HG02798 (cell line): ENCODE results near the gene DBH.

Experiments
- ATAC-seq: cut with Tn5 transposase; IDR thresholded peaks from one replicate; pipeline ENCODE4 v1.9.1; 2021; ENCODE audit warnings: mild to moderate bottlenecking; ENCODE audit not compliant: unreplicated experiment, poor library complexity

DBH gene

DNA sequence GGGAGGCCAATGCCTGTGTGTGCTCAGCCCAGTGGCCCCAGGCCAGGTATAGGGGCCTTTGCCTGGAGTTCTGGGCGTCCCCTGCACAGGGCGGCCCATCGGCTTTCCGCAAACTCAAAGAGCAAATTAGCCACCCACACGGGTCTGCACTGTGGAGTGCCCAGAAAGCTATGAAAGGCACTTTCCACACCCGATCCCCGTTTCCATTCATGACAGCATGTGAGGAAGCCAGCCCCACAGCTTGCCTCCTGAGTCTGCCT, 5.2 kb downstream of the DBH start:
- ATAC-seq, result no peak

DNA sequence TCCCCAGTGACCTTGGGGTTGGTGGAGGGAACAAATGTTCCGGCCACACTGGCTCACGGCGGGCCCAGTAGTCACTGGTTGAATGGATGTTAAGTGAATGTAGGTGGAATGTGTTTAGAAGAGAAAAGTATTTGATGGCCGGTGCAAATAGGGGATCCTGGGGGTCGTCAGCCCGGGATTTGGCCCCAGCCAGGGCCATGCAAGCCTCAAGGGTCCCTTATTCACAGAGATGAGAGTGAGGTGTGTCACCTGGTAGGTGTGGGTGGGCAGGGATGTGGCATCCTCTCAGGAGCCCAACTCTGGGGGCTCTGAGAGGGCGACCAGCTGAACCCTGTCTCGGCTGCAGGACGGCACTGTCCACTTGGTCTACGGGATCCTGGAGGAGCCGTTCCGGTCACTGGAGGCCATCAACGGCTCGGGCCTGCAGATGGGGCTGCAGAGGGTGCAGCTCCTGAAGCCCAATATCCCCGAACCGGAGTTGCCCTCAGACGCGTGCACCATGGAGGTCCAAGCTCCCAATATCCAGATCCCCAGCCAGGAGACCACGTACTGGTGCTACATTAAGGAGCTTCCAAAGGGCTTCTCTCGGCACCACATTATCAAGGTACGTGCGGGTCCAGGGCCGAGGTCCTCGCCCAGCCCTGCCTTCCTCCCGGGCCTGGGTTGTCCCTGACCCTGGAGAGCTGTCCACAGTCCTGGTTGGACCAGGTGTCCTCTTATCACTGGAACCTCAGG, 5.9 kb downstream of the DBH start:
- no peak for ATAC-seq

DNA sequence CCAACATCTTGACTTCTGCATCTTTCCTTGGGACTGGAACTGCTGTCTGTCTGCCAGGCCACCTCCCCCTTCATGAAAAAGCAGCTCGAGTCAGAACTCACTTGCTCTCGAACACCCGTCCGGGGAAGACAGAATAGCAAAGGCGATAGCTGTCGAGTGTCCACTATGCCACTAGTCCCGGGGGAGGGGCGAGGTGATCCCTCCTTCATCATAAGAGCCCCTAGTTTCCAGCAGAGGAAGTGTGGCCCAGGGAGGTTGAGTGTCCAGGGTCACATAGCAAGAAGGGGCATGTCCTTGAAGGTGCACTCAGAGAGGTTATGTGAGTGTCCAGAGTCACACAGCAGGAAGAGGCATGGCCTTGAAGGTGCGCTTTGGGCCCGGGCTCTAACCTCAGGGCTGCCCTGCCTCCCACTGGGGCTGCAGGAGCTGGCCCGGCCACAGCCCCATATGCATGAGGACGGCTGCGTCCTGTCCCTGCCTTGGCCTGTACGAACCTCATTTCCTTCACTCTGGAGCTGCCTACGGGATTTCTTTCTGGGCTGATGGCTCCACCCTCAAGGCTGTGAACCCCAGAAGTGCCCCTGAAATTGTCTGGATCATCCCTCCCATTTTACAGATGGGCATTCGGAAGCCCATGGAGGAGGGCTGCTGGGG, 6.7 kb downstream of the DBH start:
- no peak for ATAC-seq

GRCh38 chr9:133643362-133643755, 7.2 kb downstream of the DBH start:
- ATAC-seq, result no peak

- ATAC-seq, result no peak
Observed at GRCh38 chr9:133643978-133644760, 8.0 kb downstream of the DBH start.

DNA sequence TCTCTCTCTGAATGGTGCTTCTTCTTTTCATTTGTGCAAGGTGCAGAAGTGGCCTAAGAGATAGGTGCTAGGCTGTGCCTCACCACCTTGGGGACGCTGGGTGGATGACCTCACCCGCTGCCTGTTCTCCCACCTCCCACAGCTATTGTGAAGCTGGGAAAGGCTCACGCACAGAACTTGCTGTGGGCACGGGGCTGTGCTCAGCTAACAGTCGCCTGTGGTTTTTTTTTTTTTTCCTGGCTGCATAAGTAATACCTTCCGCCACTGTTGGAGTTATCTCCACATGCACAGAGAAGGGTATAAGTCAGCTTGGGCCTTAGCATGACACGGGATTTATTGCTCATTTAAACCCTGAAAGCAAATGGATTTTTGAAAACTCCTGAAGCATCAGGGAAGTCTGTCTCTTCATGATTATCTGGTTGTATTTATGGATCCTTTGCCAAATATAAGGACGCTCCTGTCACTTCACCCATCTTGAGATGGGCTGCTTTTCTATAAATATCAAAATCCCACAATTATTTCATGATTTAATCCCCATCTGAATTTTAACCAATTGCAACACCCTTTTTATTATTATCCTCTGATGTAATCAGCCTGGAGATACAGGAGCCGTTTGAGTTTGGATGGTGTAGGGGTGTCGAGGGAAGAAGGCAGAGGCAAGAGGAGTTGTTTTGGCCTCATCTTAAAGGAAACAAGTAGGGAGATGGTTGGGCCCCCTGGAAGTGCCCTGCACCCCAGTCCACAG, 9.0 kb downstream of the DBH start:
- no peak for ATAC-seq

- no peak for ATAC-seq
Observed at GRCh38 chr9:133647148-133647547, 11.0 kb downstream of the DBH start.

GRCh38 chr9:133647765-133648469, 11.8 kb downstream of the DBH start:
- ATAC-seq, result no peak

DNA sequence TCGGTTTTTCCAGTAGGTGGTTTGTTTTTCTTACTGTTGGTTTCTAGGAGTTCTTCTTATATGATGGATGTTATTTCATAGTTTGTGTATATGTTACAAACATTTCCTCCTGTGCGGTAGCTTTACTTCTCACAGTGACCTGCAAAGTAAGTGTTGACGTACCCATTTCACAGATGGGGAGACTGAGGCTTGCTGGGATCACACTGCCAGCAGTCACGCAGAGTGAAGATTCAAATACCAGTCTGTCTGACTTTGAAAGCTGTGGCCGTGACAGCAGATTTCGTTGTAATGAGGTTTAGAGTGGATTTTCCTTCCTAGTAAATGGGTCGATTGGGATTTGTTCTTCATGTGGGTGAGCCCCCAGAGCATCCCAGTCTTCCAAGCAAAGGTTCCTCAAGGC, 13.0 kb downstream of the DBH start:
- no peak for ATAC-seq

- ATAC-seq, result no peak
Observed at GRCh38 chr9:133650026-133650425, 13.9 kb downstream of the DBH start.

DNA sequence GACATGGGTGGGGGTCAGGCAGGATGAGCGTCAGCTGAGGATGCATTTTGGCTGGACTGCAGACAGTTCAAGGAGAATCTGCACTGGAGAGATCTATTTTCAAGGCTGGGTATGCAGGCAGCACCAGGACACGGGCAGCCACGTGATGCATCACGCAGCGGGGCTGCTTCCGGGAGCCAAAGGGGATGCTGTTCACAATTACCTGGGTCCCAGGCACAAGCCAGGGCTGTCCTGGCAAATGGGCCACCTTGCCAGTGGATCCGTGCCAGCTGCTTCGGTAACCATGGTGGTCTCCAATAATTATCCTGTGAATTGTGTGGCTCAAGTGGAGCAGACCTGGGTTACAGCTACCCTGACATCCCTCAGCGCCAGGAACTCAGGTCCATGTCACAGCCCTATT, 17.5 kb downstream of the DBH start:
- no peak for ATAC-seq

DNA sequence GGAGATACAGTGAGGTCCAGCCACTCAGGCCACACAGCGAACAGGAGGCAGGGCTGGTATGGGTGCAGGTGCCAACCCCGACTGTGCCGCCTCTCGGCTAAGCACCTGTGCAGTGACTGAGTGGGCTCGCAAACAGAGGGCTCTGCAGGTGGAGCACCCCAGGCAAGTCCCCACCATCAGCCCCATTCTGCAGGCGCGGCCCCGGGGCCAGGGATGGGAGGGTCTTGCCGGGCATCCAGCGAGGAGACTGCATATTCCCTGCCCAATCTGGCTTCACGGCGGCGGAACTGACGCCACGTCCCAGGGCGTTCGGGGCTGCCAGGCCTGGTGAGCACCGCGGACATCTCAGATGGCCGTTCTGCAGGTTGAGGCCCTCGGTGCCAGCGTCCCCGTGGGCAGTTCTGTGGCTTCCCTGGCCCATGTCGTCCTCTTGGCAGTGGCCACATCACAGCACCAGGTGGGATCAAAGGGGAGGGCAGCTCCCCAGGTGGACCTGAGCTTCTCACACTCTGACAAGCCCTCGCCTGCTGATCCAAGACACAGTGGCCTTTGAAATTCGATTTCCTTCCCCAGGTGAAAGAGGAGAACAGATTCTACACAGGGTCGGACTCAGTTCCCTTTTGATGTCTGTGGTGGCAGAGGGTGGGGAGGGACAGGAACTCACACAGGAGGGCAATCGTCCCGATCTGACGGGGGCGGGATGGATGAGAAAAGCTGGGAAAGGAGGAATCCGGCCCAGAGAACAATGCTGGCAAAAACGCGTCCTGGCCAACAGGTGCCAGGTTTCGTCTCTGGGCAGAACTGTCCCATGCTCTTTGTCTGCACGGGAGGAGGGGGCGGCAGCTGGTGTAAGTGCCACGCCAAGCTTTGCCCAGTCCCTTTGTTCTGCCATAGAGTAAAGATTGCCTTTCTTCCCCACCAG, 18.8 kb downstream of the DBH start:
- ATAC-seq, result no peak

DNA sequence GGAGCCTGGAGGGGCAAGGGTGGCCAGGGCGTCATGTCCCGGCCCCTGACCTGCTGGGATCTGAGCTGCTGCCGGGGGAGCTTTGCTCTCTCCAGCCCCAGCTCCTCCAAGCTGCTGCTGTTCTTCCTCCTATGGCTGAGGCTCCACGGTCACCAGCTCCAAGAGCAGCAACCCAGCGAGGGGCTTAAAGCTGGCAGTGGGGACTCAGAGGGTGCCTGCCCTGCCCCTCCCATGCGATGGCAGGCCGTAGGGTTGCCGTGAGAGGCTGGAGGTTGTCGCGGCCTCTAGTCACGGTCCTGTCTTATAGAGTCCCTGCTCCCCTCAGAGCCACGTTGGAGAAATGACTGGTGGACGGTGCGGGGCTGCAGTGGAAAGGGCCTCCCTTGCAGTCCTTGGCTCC, 19.5 kb downstream of the DBH start:
- ATAC-seq, result no peak

DNA sequence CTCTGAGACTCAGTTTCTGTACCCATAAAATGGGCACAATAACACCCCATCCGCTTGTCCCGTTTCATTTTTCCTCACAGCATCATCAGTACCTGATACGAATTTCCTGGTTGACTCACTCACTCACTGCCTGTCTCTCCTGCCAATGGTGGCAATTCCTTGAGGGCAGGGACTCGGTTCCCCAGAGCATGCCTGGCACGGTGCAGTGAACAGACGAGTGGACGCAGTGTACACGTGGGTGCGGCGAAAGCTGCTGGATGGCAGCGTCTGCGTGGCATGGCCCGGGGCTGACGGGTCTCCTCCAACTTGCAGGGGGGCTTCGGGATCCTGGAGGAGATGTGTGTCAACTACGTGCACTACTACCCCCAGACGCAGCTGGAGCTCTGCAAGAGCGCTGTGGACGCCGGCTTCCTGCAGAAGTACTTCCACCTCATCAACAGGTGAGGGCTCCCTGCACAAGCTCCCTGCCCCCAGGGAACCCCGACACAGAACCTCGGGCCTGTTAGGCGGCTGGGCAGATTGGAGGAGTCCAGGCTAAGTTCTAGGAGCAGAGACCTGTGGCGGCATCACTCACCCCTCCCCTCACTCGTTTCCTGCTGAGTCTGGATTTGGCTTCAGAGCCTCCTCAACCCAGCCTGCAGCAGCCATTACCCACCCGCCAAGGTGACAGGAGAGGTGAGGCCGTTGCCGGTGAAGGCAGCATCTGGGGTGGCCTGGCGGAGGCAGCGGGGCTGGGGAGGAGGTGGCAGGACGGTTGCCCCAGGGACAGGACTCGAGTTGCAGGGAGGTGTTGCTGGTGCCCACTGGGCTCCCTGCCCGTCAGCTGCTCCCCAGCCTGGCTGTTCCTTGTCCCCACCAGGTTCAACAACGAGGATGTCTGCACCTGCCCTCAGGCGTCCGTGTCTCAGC, 20.3 kb downstream of the DBH start:
- no peak for ATAC-seq

DNA sequence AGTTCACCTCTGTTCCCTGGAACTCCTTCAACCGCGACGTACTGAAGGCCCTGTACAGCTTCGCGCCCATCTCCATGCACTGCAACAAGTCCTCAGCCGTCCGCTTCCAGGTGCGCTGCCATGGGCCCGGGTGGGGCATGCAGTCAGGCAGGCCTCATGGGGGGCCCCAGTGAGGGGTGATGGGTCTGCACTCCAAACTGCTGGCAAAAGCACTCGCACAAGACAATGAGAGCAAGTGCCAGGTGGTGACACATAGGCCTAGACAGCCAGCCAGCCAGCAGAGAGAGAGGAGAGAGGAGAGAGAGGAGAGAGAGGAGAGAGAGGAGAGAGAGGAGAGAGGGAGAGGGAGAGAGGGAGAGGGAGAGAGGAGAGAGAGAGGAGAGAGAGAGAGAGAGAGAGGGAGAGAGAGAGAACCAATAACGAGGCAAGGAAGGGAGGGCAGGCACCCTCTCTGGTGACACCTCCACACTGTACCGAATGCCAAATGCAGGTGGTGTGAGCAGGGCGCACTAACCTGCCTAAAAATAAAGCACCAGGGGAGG, 21.0 kb downstream of the DBH start:
- no peak for ATAC-seq

DNA sequence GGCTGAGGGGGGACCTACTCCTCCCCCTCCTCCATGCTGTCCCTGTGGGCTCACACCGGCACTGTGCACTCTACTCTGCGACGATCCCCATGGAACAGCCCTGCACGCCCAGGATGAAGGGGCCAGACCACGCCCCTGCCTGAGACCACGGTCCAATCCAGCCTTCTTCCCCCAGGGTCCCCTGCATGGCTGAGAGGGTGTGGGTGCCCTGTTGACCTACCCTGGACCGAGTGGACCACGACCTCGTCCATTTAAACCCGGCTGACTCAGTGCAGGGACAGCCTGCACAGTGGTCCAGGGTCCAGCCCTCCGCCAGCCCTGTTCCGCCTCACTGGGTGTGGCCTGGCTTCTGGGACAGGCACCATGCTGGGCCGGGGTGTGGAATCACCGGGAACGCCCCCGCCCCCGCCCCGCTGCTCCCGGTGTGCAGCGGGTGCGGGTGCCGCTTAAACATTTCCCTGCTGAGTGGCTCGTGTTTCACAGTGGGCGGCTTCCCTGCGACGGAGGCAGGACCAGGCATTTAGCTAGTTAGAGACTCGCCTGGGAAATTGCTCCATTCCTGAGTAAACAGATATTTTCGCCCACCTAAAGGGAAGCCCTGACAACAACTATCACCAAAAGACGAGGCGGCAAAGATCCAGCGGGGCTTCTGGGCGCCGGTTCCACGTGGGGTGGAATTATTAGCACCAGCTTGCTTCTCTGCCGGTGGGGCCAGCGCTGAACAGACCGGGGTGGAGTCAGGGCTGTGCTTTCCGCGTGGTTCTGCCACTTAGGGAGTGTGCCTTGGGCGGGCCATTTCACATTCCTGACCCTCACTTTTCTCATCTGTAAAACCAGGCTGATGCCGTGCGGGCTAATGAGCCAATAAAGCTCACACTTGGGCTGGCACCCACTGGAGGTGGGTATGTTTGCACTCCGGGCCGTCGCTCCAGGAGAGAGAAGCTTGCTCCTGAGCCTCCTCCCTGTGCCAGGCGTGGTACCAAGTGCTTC, 22.6 kb downstream of the DBH start:
- ATAC-seq, result no peak

DNA sequence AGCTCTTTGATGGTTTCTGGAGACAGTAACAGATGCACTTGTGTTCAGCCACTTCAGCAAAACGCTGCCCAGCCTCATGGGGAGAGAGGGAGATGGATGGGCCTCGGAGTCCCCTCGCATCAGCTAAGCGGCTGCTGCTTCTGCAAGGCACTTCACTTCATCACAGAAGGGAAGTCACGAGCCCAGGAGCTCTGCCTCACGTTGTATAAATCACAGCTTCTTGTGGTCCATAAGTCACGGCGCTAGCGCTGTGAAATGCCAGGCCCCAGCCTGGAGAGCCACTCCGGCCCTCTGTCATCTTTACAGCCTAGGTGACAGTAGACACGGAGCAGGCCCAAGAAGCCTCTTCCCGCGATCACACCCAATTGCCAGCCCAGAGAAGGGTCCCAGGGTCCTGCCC, 23.4 kb downstream of the DBH start:
- no peak for ATAC-seq
